K562 (cell line): ENCODE data around the gene C1QTNF12.

Experiments
- C11orf30 ChIP-seq: fragments of 450-650 bp; IDR thresholded peaks from 2 replicates; pipeline ENCODE4 v1.6.1; 2016; ENCODE audit warnings: low read depth, mild to moderate bottlenecking
- CHD7 ChIP-seq: fragments of 200-600 bp; sonication (generic); IDR thresholded peaks from one replicate; pipeline ENCODE4 v1.6.1; 2012; ENCODE audit warnings: mild to moderate bottlenecking, low read depth, low read length, inconsistent platforms
- CTCF ChIP-seq, 3 experiments: IDR thresholded peaks in 2 of 3; conservative IDR thresholded peaks in 1 of 3; 2 replicates each; pipeline ENCODE4 v1.5.1; 2011 to 2012; ENCODE audit warnings: low read length in 3 of 3, mild to moderate bottlenecking in 3 of 3, control low read depth in 2 of 3, improper control_type of control experiment in 1 of 3, inconsistent platforms in 1 of 3, low read depth in 1 of 3, mixed read lengths in 1 of 3, moderate library complexity in 1 of 3; ENCODE audit not compliant: insufficient read depth in 2 of 3
- ELF1 ChIP-seq: fragments of 200-800 bp; sonication (Bioruptor generic); IDR thresholded peaks from 2 replicates; pipeline ENCODE4 v1.6.1; 2016; ENCODE audit warnings: missing genetic modification characterization, missing compliant biosample characterization
- ESRRA ChIP-seq: fragments of 450-650 bp; IDR thresholded peaks from 2 replicates; pipeline ENCODE4 v1.6.1; 2014; ENCODE audit warnings: low read depth, mild to moderate bottlenecking, moderate library complexity, borderline replicate concordance
- NFE2L1 ChIP-seq: fragments of 450-650 bp; IDR thresholded peaks from 2 replicates; pipeline ENCODE4 v1.6.1; 2016; ENCODE audit warnings: missing genetic modification characterization, low read depth, mild to moderate bottlenecking, missing compliant biosample characterization, moderate library complexity, borderline replicate concordance
- PATZ1 ChIP-seq: fragments of 250-450 bp; sonication (Bioruptor Pico); IDR thresholded peaks from 2 replicates; pipeline ENCODE4 v1.5.0; 2020; ENCODE audit warnings: mild to moderate bottlenecking, borderline replicate concordance
- RAD21 ChIP-seq, 2 experiments: fragments of 250-450 bp in 1 of 2; fragments of 450-650 bp in 1 of 2; sonication (Bioruptor Pico) in 1 of 2; formaldehyde crosslinking in 1 of 2; IDR thresholded peaks in 1 of 2; conservative IDR thresholded peaks in 1 of 2; 2 replicates each; pipeline versions ENCODE4 v1.4.0 to v1.8.0; 2020 to 2022; ENCODE audit warnings: mild to moderate bottlenecking in 2 of 2, moderate library complexity in 1 of 2
- RCOR1 ChIP-seq, 2 experiments: IDR thresholded peaks; 2 replicates each; pipeline ENCODE4 v1.6.1; 2012; ENCODE audit warnings: low read depth in 2 of 2, low read length in 2 of 2, borderline replicate concordance in 1 of 2, improper control_type of control experiment in 1 of 2
- ZNF398 ChIP-seq: fragments of 250-450 bp; sonication (Bioruptor Pico); IDR thresholded peaks from 2 replicates; pipeline ENCODE4 v1.8.0; 2021; ENCODE audit warnings: moderate library complexity, mild to moderate bottlenecking, inconsistent platforms
- ZNF445 ChIP-seq: fragments of 250-450 bp; sonication (Bioruptor Pico); IDR thresholded peaks from 2 replicates; pipeline ENCODE4 v1.4.0; 2020; ENCODE audit warnings: low read depth, mild to moderate bottlenecking, moderate library complexity
- ZNF695 ChIP-seq: fragments of 450-650 bp; formaldehyde crosslinking; IDR thresholded peaks from 2 replicates; pipeline ENCODE4 v1.4.0; 2020; ENCODE audit warnings: mild to moderate bottlenecking, moderate library complexity
- ZZZ3 ChIP-seq: fragments of 450-650 bp; IDR thresholded peaks from 2 replicates; pipeline ENCODE4 v1.6.1; 2016; ENCODE audit warnings: antibody characterized with exemption, mild to moderate bottlenecking, moderate library complexity

GRCh38 chr1:1204425-1204920, 42.0 kb downstream of the C1QTNF12 start:
- TF ChIP-seq ZZZ3 (no peak), CHD7 (no peak), ELF1 (no peak), NFE2L1 (tag) (no peak), CTCF (IDR thresholded peaks at IDR 0.05 in 2 of 3, conservative IDR thresholded peaks at IDR 0.05 in 1 of 3; ENCODE audit: insufficient read depth in 2 of 3, low read depth in 1 of 3, low read length in 3 of 3) (no peak), ESRRA (no peak), ZNF398 (no peak), RAD21 (CRISPR knock-in tag; conservative IDR thresholded peaks at IDR 0.05 in 1 of 2, IDR thresholded peaks at IDR 0.05 in 1 of 2) (no peak), PATZ1 (CRISPR knock-in tag) (no peak), ZNF695 (no peak), C11orf30 (no peak), ZNF445 (no peak), RCOR1 (IDR thresholded peaks at IDR 0.05; ENCODE audit: borderline replicate concordance in 1 of 2, low read depth in 2 of 2, low read length in 2 of 2) (no peak)
